ENCODE measurements around the gene LYSMD4.

The LYSMD4 gene

GRCh38 chr15:99706557-99707303 lies 26.5 kb downstream of the LYSMD4 start:
- peak; percentile 29 for DNase-seq
- ATAC-seq = peak; percentile 65

- DNase-seq (no peak), ATAC-seq (peak; percentile 73)
Measured at GRCh38 chr15:99704444-99704838, 28.8 kb downstream of the LYSMD4 start.

- ATAC-seq = no peak
- no peak for DNase-seq
Measured at GRCh38 chr15:99703603-99704443, 29.4 kb downstream of the LYSMD4 start.

GRCh38 chr15:99702895-99703602 lies 30.2 kb downstream of the LYSMD4 start:
- no peak for DNase-seq
- ATAC-seq = no peak

GRCh38 chr15:99696096-99696495 lies 37.1 kb downstream of the LYSMD4 start:
- ATAC-seq (no peak), DNase-seq (no peak)

GRCh38 chr15:99692825-99693224 lies 40.4 kb downstream of the LYSMD4 start:
- DNase-seq (no peak), ATAC-seq (no peak)

GRCh38 chr15:99686290-99686689 lies 46.9 kb downstream of the LYSMD4 start:
- no peak for ATAC-seq
- DNase-seq = no peak

- ATAC-seq (peak; percentile 57), DNase-seq (no peak)
Measured at GRCh38 chr15:99683000-99683670, 50.1 kb downstream of the LYSMD4 start.

GRCh38 chr15:99682455-99682854 lies 50.8 kb downstream of the LYSMD4 start:
- DNase-seq = no peak
- ATAC-seq = no peak

GRCh38 chr15:99681990-99682389 lies 51.2 kb downstream of the LYSMD4 start:
- DNase-seq = no peak
- ATAC-seq = no peak

GRCh38 chr15:99680276-99680675 lies 53.0 kb downstream of the LYSMD4 start:
- no peak for DNase-seq
- no peak for ATAC-seq

GRCh38 chr15:99677540-99678134 lies 55.6 kb downstream of the LYSMD4 start:
- ATAC-seq (no peak), DNase-seq (no peak)
